Naive thymus-derived CD4-positive, alpha-beta T cell (primary cell): ENCODE measurements around the gene MEF2A. TPM values are rescaled to one million over a fixed set of nuclear protein-coding genes. Genes with fewer than 3 reads are reported as not detected.

Experiments
- ATAC-seq: fragments of 150-1000 bp; cut with Tn5 transposase; 2 replicates; pipeline ENCODE4 v1.10.0; 2021; ENCODE audit warnings: mild to moderate bottlenecking, moderate library complexity
- CTCF ChIA-PET: fragments of 350-600 bp; sonication (Branson Sonifier 250); formaldehyde crosslinking; loops from one replicate; lab custom pipeline; 2021; ENCODE audit warnings: antibody characterized with exemption; lab: Charles Lee
- POLR2A ChIA-PET: fragments of 350-600 bp; sonication (Branson Sonifier 250); formaldehyde crosslinking; loops from one replicate; lab custom pipeline; 2021; ENCODE audit warnings: antibody characterized with exemption, inconsistent platforms; lab: Charles Lee
- DNase-seq, 9 donors: peaks; one replicate each; pipeline versions ENCODE4 v3.0.0 to v3.0.0-alpha.2; 2020 to 2022; ENCODE audit warnings: mixed read lengths in 1 of 9
- H3K27ac ChIP-seq: one replicate; pipeline ENCODE4 v1.7.0; 2013; ENCODE audit warnings: mild to moderate bottlenecking, low read depth, low read length, moderate library complexity
- H3K27me3 ChIP-seq, 2 donors: one replicate each; pipeline ENCODE4 v1.7.0; 2013; ENCODE audit warnings: low read length in 2 of 2, mild to moderate bottlenecking in 2 of 2, moderate library complexity in 2 of 2; ENCODE audit not compliant: control insufficient read depth in 2 of 2, insufficient read depth in 2 of 2
- H3K36me3 ChIP-seq, 3 experiments: 1 replicate in 2 of 3; 2 replicates in 1 of 3; pipeline ENCODE4 v1.7.0; 2013; ENCODE audit warnings: low read length in 3 of 3, mild to moderate bottlenecking in 3 of 3, moderate library complexity in 1 of 3; ENCODE audit not compliant: insufficient read depth in 3 of 3, control insufficient read depth in 2 of 3
- H3K4me1 ChIP-seq, 2 donors: one replicate each; pipeline ENCODE4 v1.7.0; 2013; ENCODE audit warnings: low read length in 2 of 2, mild to moderate bottlenecking in 2 of 2, moderate library complexity in 1 of 2; ENCODE audit not compliant: control insufficient read depth in 2 of 2, insufficient read depth in 2 of 2
- H3K4me3 ChIP-seq: 2 replicates; pipeline ENCODE4 v1.7.0; 2013; ENCODE audit warnings: mild to moderate bottlenecking, low read length
- H3K9me3 ChIP-seq, 3 experiments: 1 replicate in 2 of 3; 2 replicates in 1 of 3; pipeline ENCODE4 v1.7.0; 2013; ENCODE audit warnings: low read length in 3 of 3; ENCODE audit not compliant: control insufficient read depth in 2 of 3
- H3K27ac Mint-ChIP-seq, 9 donors: one replicate each; pipeline ENCODE4 v1.8.0; 2020 to 2022; ENCODE audit warnings: mixed read lengths in 9 of 9, mild to moderate bottlenecking in 8 of 9, moderate library complexity in 5 of 9, inconsistent platforms in 2 of 9
- H3K27me3 Mint-ChIP-seq, 5 donors: one replicate each; pipeline ENCODE4 v1.8.0; 2021 to 2022; ENCODE audit warnings: mixed read lengths in 5 of 5, mild to moderate bottlenecking in 1 of 5
- H3K36me3 Mint-ChIP-seq, 5 donors: one replicate each; pipeline ENCODE4 v1.8.0; 2020 to 2022; ENCODE audit warnings: mixed read lengths in 5 of 5, mild to moderate bottlenecking in 3 of 5, inconsistent platforms in 1 of 5
- H3K4me1 Mint-ChIP-seq, 7 donors: one replicate each; pipeline ENCODE4 v1.8.0; 2020 to 2022; ENCODE audit warnings: mixed read lengths in 7 of 7, mild to moderate bottlenecking in 3 of 7, inconsistent platforms in 1 of 7
- H3K4me3 Mint-ChIP-seq, 10 donors: one replicate each; pipeline ENCODE4 v1.8.0; 2020 to 2022; ENCODE audit warnings: mild to moderate bottlenecking in 10 of 10, mixed read lengths in 10 of 10, moderate library complexity in 6 of 10, inconsistent platforms in 2 of 10
- H3K9me3 Mint-ChIP-seq, 11 donors: one replicate each; pipeline ENCODE4 v1.8.0; 2020 to 2022; ENCODE audit warnings: mixed read lengths in 11 of 11, mild to moderate bottlenecking in 4 of 11, inconsistent platforms in 1 of 11, moderate library complexity in 1 of 11
- intact Hi-C, 2 donors: fragments of 100-400 bp; cut with micrococcal nuclease; formaldehyde crosslinking; loops; one replicate each; pipeline ENCODE4 v1.15.1; 2023
- polyA plus RNA-seq, 2 donors: library from polyadenylated mRNA; unstranded; fragments of 300-500 nt; fragmentation: Illumina TruSeq; gene quantifications; one replicate each; pipeline ENCODE4 v1.2.3, GENCODE V29; 2021
- total RNA-seq, 6 experiments: library from RNA in 5 of 6; stranded (reverse) in 5 of 6; gene quantifications; 1 replicate in 5 of 6; 2 replicates in 1 of 6; pipeline ENCODE4 v1.2.3 and lab custom pipeline; 2021 to 2026

MEF2A gene
- total and polyA plus RNA-seq, 7 experiments from 2014 or later, result 17.2 to 42.8 (median 34.0) TPM

DNA sequence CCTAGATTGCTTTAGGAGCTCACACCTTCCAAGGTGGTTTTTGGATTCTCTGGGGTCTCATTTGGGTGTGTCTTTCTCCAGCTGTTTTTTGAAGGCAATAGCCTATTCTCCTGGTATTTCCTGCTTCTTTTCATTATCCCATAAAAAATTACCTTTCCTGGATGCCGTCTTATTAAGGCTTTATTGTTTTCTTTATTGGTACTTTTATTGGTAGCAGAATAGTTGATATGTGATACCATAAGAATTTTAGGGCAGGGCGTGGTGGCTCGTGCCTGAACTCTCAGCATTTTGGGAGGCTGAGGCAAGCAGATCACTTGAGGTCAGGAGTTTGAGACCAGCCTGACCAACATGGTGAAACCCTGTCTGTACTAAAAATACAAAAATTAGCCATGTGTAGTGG, 18.3 kb upstream of the MEF2A start:
- Histone ChIP-seq H3K9me3 (no peaks in the 10 kb centered on the region), H3K27ac (no peak overlapping the region), H3K4me1 (no peaks in the 10 kb centered on the region), H3K4me3 (no peak overlapping the region), H3K36me3 (no peaks in the 10 kb centered on the region), H3K27me3 (no peaks in the 10 kb centered on the region)
- ChIA-PET POLR2A (interaction anchor here (0.6 kb wide), 1 partner anchor 165 kb away, joined by 3 read pairs; no protein-coding TSS in a partner anchor), CTCF (interaction anchor here (1.0 kb wide), 1 partner anchor 17 kb away, joined by 3 read pairs; no protein-coding TSS in a partner anchor)
- no peak for DNase-seq
- H3K27ac Mint-ChIP-seq, result no peak overlapping the region
- H3K27me3 Mint-ChIP-seq, result no peaks in the 10 kb centered on the region
- no peak overlapping the region for H3K4me3 Mint-ChIP-seq
- intact Hi-C loops, result no loop called here
- no peak for ATAC-seq
- peaks cover 0 to 5% (median 0%) of the 10 kb centered on the region in 7 donors for H3K4me1 Mint-ChIP-seq
- no peaks in the 10 kb centered on the region for H3K9me3 Mint-ChIP-seq
- no peaks in the 10 kb centered on the region for H3K36me3 Mint-ChIP-seq

DNA sequence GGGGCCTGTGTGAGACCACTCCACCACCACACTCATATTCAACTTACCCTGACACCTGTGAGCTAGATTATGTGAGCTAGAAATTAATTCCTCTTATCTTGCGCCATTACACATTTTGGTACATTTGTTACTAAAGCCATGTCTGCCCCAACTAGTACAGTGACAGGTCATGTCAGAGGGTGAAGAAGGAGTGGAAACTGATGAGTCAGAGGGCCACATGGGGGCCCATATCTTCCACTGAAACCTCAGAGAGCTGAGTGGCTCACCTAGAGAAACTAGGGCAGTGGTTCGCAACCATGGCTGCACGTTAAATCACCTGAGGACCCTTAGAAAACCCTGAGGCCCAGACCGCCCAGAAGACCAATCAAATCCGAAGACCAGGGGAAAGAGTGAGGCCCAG, 15.7 kb upstream of the MEF2A start:
- no peaks in the 10 kb centered on the region for H3K36me3 Mint-ChIP-seq
- intact Hi-C loops, result no loop called here
- H3K9me3 Mint-ChIP-seq, result no peaks in the 10 kb centered on the region
- Histone ChIP-seq H3K4me1 (no peaks in the 10 kb centered on the region), H3K4me3 (no peak overlapping the region), H3K9me3 (no peaks in the 10 kb centered on the region), H3K27ac (no peak overlapping the region), H3K27me3 (no peaks in the 10 kb centered on the region), H3K36me3 (no peaks in the 10 kb centered on the region)
- CTCF ChIA-PET, result no interaction called here
- POLR2A ChIA-PET, result interaction anchor here (0.9 kb wide), 1 partner anchor 15 kb away, joined by 3 read pairs; the partner anchor contains the start of gene MEF2A
- no peak overlapping the region for H3K27ac Mint-ChIP-seq
- no peaks in the 10 kb centered on the region for H3K27me3 Mint-ChIP-seq
- DNase-seq (no peak), ATAC-seq (no peak)
- H3K4me1 Mint-ChIP-seq, result peaks cover 0 to 5% (median 0%) of the 10 kb centered on the region in 7 donors
- no peak overlapping the region for H3K4me3 Mint-ChIP-seq

DNA sequence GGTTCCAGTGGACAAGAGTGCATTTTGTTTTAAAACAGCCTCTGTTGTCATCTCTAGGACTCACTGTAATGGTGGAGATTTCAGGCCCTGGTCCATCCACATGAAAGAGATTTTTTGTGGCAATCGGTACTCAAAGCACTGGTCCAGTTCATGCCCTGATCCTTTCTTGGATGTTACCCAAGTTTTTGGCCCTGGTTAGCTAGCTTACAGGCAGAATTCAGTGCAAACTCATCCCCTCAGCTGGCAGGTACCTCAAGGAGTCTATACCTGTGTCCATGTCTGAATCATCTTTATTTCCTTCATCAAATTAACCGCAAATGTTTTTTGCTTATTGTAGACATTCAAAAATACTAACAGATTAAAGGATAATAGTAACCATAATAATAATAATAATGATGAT, 13.7 kb upstream of the MEF2A start:
- Mint-ChIP-seq H3K4me3 (no peak overlapping the region), H3K4me1 (peaks cover 0 to 5% (median 0%) of the 10 kb centered on the region in 7 donors), H3K36me3 (no peaks in the 10 kb centered on the region), H3K9me3 (no peaks in the 10 kb centered on the region), H3K27me3 (no peaks in the 10 kb centered on the region), H3K27ac (no peak overlapping the region)
- Histone ChIP-seq H3K4me3 (no peak overlapping the region), H3K4me1 (no peaks in the 10 kb centered on the region), H3K9me3 (no peaks in the 10 kb centered on the region), H3K27me3 (no peaks in the 10 kb centered on the region), H3K27ac (no peak overlapping the region), H3K36me3 (no peaks in the 10 kb centered on the region)
- ATAC-seq (no peak), DNase-seq (no peak)
- intact Hi-C loops, result no loop called here
- ChIA-PET CTCF (no interaction called here), POLR2A (interaction anchor here (0.6 to 1.4 kb wide), 3 partner anchors 11 to 203 kb away, joined by 3 to 4 read pairs (median 3); no protein-coding TSS in a partner anchor)

DNA sequence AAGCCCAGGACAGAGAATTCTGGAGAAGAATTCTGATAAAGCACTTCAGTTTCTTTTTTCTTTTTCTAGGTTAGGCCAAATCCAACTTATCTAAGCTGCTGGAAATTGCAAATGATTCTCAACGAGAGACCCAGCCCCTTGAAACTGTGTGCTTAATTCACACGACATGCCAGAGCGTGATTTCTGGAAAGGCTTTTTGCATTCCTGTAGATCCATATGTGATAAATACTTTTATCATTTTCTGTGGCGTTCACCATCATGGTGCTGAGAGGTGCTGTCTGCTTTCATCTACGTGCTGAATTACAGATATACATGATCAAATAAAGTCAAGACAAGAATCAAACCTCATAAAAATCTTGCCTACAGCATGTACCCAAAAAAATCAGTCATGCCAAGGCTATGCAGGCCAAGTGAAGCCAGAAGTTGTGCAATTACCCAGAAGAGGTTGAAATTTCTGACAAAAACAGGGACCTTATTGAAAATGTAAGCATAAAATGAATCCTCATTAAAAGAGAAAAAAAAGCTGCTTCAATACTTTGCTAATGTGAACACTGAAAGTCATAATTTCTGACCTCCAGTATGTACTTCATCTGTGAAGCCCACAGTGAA, 10.8 kb upstream of the MEF2A start:
- DNase-seq (no peak), ATAC-seq (no peak)
- Mint-ChIP-seq H3K4me1 (peaks cover 0 to 3% (median 0%) of the 10 kb centered on the region in 7 donors), H3K36me3 (no peaks in the 10 kb centered on the region), H3K27me3 (peaks cover 0 to 7% (median 0%) of the 10 kb centered on the region in 5 donors), H3K4me3 (no peak overlapping the region), H3K27ac (no peak overlapping the region), H3K9me3 (no peaks in the 10 kb centered on the region)
- H3K4me3 ChIP-seq, result no peak overlapping the region
- no peak overlapping the region for H3K27ac ChIP-seq
- no peaks in the 10 kb centered on the region for H3K27me3 ChIP-seq
- no peaks in the 10 kb centered on the region for H3K9me3 ChIP-seq
- H3K36me3 ChIP-seq, result no peaks in the 10 kb centered on the region
- no peaks in the 10 kb centered on the region for H3K4me1 ChIP-seq
- intact Hi-C loops, result no loop called here
- POLR2A ChIA-PET, result interaction anchor here (0.9 to 1.0 kb wide), 2 partner anchors 10 to 14 kb away, joined by 3 read pairs; partner anchors contain the start of gene MEF2A
- CTCF ChIA-PET, result no interaction called here

DNA sequence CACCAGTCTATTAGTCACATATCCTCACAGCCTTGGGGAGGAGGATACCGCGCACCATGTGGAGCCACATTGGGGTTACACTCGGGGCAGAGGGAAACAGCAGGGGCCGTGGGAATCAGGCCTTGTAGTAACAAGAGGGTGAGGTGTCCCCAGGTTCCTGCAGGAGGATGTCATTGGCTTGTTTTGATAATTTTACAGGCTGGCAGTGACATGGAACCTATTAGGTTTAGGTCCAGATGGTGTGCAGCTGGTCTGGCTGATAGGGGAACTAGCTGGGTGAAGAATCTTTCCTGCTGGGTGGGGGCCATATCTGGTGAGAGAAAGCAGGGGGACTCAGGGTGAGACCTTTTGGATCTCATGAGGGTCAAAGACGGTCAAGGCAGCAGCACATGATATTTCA, 9.8 kb upstream of the MEF2A start:
- Mint-ChIP-seq H3K9me3 (no peaks in the 10 kb centered on the region), H3K4me3 (no peak overlapping the region), H3K36me3 (no peaks in the 10 kb centered on the region), H3K27ac (no peak overlapping the region), H3K27me3 (peaks cover 0 to 13% (median 0%) of the 10 kb centered on the region in 5 donors), H3K4me1 (peaks cover 0 to 3% (median 0%) of the 10 kb centered on the region in 7 donors)
- H3K27ac ChIP-seq, result no peak overlapping the region
- no peaks in the 10 kb centered on the region for H3K9me3 ChIP-seq
- no peak overlapping the region for H3K4me3 ChIP-seq
- H3K4me1 ChIP-seq, result no peaks in the 10 kb centered on the region
- DNase-seq (no peak), ATAC-seq (no peak)
- CTCF ChIA-PET, result no interaction called here
- H3K36me3 ChIP-seq, result no peaks in the 10 kb centered on the region
- H3K27me3 ChIP-seq, result no peaks in the 10 kb centered on the region
- POLR2A ChIA-PET, result interaction anchor here (0.9 to 1.1 kb wide), 2 partner anchors 9 to 13 kb away, joined by 3 read pairs; no protein-coding TSS in a partner anchor
- intact Hi-C loops, result no loop called here

DNA sequence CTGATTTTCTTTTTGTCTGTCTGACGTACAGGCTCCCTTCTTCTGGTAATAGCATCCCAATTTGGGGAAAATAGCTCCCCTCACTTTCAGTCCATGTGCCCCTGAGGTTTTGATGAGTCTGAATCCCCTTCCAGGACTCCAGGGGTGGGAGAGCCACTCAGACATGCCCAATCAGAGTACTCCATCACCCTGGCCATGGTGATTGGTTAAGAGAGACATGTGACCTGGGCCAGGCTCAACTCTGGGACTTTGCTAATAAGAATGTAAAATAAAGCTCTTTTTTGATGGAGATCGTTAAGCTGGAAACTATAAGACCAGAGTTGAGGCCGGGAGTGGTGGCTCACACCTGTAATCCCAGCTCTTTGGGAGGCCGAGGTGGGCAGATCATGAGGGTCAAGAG, 9.2 kb upstream of the MEF2A start:
- H3K9me3 Mint-ChIP-seq, result no peaks in the 10 kb centered on the region
- H3K36me3 ChIP-seq, result no peaks in the 10 kb centered on the region
- ATAC-seq (no peak), DNase-seq (no peak)
- no peaks in the 10 kb centered on the region for H3K36me3 Mint-ChIP-seq
- peaks cover 0 to 16% (median 0%) of the 10 kb centered on the region in 5 donors for H3K27me3 Mint-ChIP-seq
- no peak overlapping the region for H3K27ac Mint-ChIP-seq
- H3K4me1 Mint-ChIP-seq, result peaks cover 0 to 3% (median 0%) of the 10 kb centered on the region in 7 donors
- H3K4me3 ChIP-seq, result no peak overlapping the region
- intact Hi-C loops, result no loop called here
- no peaks in the 10 kb centered on the region for H3K27me3 ChIP-seq
- no peak overlapping the region for H3K4me3 Mint-ChIP-seq
- no peaks in the 10 kb centered on the region for H3K9me3 ChIP-seq
- ChIA-PET POLR2A (interaction anchor here (1.1 kb wide), 1 partner anchor 8 kb away, joined by 3 read pairs; no protein-coding TSS in a partner anchor), CTCF (no interaction called here)
- no peaks in the 10 kb centered on the region for H3K4me1 ChIP-seq
- no peak overlapping the region for H3K27ac ChIP-seq
